PFSK-1 (cell line): ENCODE data around the gene POLR2F.

Source experiments
- POLR2AphosphoS5 ChIP-seq: IDR thresholded peaks from 2 replicates; pipeline ENCODE4 v1.6.1; 2012; ENCODE audit warnings: low read depth, mild to moderate bottlenecking, control low read depth, low read length, moderate library complexity
- SIN3A ChIP-seq: IDR thresholded peaks from 2 replicates; pipeline ENCODE4 v1.6.1; 2012; ENCODE audit warnings: mild to moderate bottlenecking, low read length, moderate library complexity, borderline replicate concordance; ENCODE audit not compliant: insufficient read depth
- TAF1 ChIP-seq: IDR thresholded peaks from 2 replicates; pipeline ENCODE4 v1.6.1; 2012; ENCODE audit warnings: low read length, control low read depth, borderline replicate concordance; ENCODE audit not compliant: insufficient read depth
- TF ChIP-seq, protein P1 (sequence below), 2 experiments: IDR thresholded peaks; 2 replicates each; pipeline versions ENCODE4 v1.6.1 to v1.8.0; 2011 to 2012; ENCODE audit warnings: low read depth in 2 of 2, low read length in 2 of 2, control low read depth in 1 of 2, inconsistent platforms in 1 of 2, mild to moderate bottlenecking in 1 of 2, moderate library complexity in 1 of 2; ENCODE audit not compliant: insufficient read depth in 1 of 2

DNA sequence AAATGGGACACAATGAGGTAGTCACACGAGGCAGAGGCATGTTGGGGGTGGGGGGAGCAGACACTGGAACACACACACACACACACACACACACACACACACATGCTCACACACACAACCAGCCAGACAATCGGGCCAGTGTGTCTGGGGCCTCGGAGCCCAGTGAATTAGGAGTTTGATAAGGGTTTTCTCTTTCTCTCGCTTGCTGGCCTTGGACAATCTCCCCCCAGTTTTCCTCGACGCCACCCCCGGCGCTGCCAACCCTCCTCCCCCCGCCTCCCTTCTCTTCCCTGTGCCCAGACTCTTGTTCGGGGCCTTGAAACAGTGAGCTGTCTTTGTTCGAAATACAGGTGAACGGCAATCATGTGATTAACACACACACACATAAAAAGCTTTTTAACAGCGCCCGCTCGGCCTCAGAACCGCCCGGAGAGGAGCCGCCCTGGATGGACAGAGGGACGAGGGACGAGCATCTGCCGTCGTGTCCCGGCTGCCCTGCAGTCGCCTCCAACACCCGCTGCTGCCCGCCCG is 32.3 kb downstream of the POLR2F start:
- no peak for TF ChIP-seq SIN3A
- no peak for TF ChIP-seq POLR2AphosphoS5
- TF ChIP-seq, protein P1, sequence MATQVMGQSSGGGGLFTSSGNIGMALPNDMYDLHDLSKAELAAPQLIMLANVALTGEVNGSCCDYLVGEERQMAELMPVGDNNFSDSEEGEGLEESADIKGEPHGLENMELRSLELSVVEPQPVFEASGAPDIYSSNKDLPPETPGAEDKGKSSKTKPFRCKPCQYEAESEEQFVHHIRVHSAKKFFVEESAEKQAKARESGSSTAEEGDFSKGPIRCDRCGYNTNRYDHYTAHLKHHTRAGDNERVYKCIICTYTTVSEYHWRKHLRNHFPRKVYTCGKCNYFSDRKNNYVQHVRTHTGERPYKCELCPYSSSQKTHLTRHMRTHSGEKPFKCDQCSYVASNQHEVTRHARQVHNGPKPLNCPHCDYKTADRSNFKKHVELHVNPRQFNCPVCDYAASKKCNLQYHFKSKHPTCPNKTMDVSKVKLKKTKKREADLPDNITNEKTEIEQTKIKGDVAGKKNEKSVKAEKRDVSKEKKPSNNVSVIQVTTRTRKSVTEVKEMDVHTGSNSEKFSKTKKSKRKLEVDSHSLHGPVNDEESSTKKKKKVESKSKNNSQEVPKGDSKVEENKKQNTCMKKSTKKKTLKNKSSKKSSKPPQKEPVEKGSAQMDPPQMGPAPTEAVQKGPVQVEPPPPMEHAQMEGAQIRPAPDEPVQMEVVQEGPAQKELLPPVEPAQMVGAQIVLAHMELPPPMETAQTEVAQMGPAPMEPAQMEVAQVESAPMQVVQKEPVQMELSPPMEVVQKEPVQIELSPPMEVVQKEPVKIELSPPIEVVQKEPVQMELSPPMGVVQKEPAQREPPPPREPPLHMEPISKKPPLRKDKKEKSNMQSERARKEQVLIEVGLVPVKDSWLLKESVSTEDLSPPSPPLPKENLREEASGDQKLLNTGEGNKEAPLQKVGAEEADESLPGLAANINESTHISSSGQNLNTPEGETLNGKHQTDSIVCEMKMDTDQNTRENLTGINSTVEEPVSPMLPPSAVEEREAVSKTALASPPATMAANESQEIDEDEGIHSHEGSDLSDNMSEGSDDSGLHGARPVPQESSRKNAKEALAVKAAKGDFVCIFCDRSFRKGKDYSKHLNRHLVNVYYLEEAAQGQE (IDR thresholded peaks at IDR 0.05; ENCODE audit: insufficient read depth in 1 of 2, low read depth in 2 of 2, low read length in 2 of 2), result no peak
- no peak for TF ChIP-seq TAF1
